GM12891 (cell line): ENCODE measurements around the gene CDKL5.

Experiments
- POLR2A ChIP-seq: IDR thresholded peaks from 2 replicates; pipeline ENCODE4 v1.6.1; 2011; ENCODE audit warnings: low read depth, low read length, control low read depth
- POLR2AphosphoS5 ChIP-seq: IDR thresholded peaks from 2 replicates; pipeline ENCODE4 v1.6.1; 2011; ENCODE audit warnings: low read depth, low read length, control low read depth
- POU2F2 ChIP-seq: IDR thresholded peaks from 2 replicates; pipeline ENCODE4 v1.6.1; 2011; ENCODE audit warnings: low read depth, mild to moderate bottlenecking, control low read depth, low read length, moderate library complexity
- TAF1 ChIP-seq: IDR thresholded peaks from 2 replicates; pipeline ENCODE4 v1.6.1; 2011; ENCODE audit warnings: low read depth, low read length, control low read depth

- TF ChIP-seq POLR2AphosphoS5 (no peak), POLR2A (no peak), POU2F2 (no peak), TAF1 (no peak)
Measured at GRCh38 chrX:18549643-18550042, 124.2 kb downstream of the CDKL5 start.
